Activated CD4-positive, alpha-beta T cell treated with anti-CD3 and anti-CD28 coated beads for 1 hour (primary cell): ENCODE measurements around the gene DCC.

Experiments used
- DNase-seq: peaks from one replicate; pipeline ENCODE4 v3.0.0-alpha.2; 2020

DCC gene

GRCh38 chr18:53268455-53268854 is 928.5 kb downstream of the DCC start:
- DNase-seq, result no peak

GRCh38 chr18:53281406-53281805 is 941.4 kb downstream of the DCC start:
- DNase-seq, result no peak

- no peak for DNase-seq
Observed at GRCh38 chr18:53283708-53284107, 943.7 kb downstream of the DCC start.

GRCh38 chr18:53305461-53305860 is 965.5 kb downstream of the DCC start:
- DNase-seq, result no peak

GRCh38 chr18:53319628-53320027 is 979.6 kb downstream of the DCC start:
- no peak for DNase-seq

GRCh38 chr18:53322163-53322562 is 982.2 kb downstream of the DCC start:
- DNase-seq, result no peak

- DNase-seq, result no peak
Observed at GRCh38 chr18:53324353-53324752, 984.4 kb downstream of the DCC start.

- DNase-seq, result no peak
Observed at GRCh38 chr18:53360501-53361443, 1020.8 kb downstream of the DCC start.

GRCh38 chr18:53375621-53376020 is 1035.6 kb downstream of the DCC start:
- no peak for DNase-seq

GRCh38 chr18:53380063-53380639 is 1040.2 kb downstream of the DCC start:
- no peak for DNase-seq

- DNase-seq, result no peak
Observed at GRCh38 chr18:53382870-53383269, 1042.9 kb downstream of the DCC start.

GRCh38 chr18:53385889-53386288 is 1045.9 kb downstream of the DCC start:
- DNase-seq, result no peak

- DNase-seq, result no peak
Observed at GRCh38 chr18:53387581-53387980, 1047.6 kb downstream of the DCC start.

GRCh38 chr18:53402670-53403069 is 1062.7 kb downstream of the DCC start:
- DNase-seq, result no peak

GRCh38 chr18:53408271-53408670 is 1068.3 kb downstream of the DCC start:
- no peak for DNase-seq

- no peak for DNase-seq
Observed at GRCh38 chr18:53411511-53411910, 1071.5 kb downstream of the DCC start.

- no peak for DNase-seq
Observed at GRCh38 chr18:53417003-53417402, 1077.0 kb downstream of the DCC start.

- no peak for DNase-seq
Observed at GRCh38 chr18:53421869-53422268, 1081.9 kb downstream of the DCC start.

- DNase-seq, result no peak
Observed at GRCh38 chr18:53422896-53423295, 1082.9 kb downstream of the DCC start.

GRCh38 chr18:53426666-53427184 is 1086.7 kb downstream of the DCC start:
- DNase-seq, result no peak

GRCh38 chr18:53441761-53442414 is 1101.9 kb downstream of the DCC start:
- no peak for DNase-seq

- DNase-seq, result no peak
Observed at GRCh38 chr18:53442415-53442783, 1102.4 kb downstream of the DCC start.

- DNase-seq, result no peak
Observed at GRCh38 chr18:53443336-53443735, 1103.3 kb downstream of the DCC start.

- no peak for DNase-seq
Observed at GRCh38 chr18:53443831-53444230, 1103.8 kb downstream of the DCC start.
